Upper lobe of left lung (tissue), 4 donors: Measurements from ENCODE around the gene RXYLT1.

ENCODE experiments used
- CTCF ChIP-seq, 6 experiments: fragments of 450-650 bp in 4 of 6; fragments of 200-600 bp in 2 of 6; sonication (generic) in 2 of 6; IDR thresholded peaks; one replicate each; pipeline ENCODE4 v1.5.1; 2016 to 2019; ENCODE audit warnings: antibody characterized with exemption in 6 of 6
- EP300 ChIP-seq, 4 donors: sonication (generic); formaldehyde crosslinking; IDR thresholded peaks; one replicate each; pipeline ENCODE4 v1.5.1; 2017; ENCODE audit warnings: antibody characterized with exemption in 4 of 4, control low read depth in 2 of 4
- POLR2A ChIP-seq, 4 donors: fragments of 450-650 bp; IDR thresholded peaks; one replicate each; pipeline ENCODE4 v1.5.1; 2016 to 2017; ENCODE audit warnings: antibody characterized with exemption in 4 of 4, mild to moderate bottlenecking in 2 of 4
- POLR2AphosphoS5 ChIP-seq, 2 donors: sonication (generic); formaldehyde crosslinking; IDR thresholded peaks; one replicate each; pipeline ENCODE4 v1.5.1; 2017; ENCODE audit warnings: antibody characterized with exemption in 2 of 2

GRCh38 chr12:63849641-63850040 is 69.9 kb downstream of the RXYLT1 start:
- TF ChIP-seq POLR2A (IDR thresholded peaks at IDR 0.05) (no peak), CTCF (IDR thresholded peaks at IDR 0.05) (no peak), POLR2AphosphoS5 (IDR thresholded peaks at IDR 0.05) (no peak), EP300 (IDR thresholded peaks at IDR 0.05) (no peak)
